LHCN-M2 (cell line): Measurements from ENCODE around the gene PTP4A2. TPM values are rescaled to one million over a fixed set of nuclear protein-coding genes. Genes with fewer than 3 reads are reported as not detected.

ENCODE experiments used
- DNase-seq: peaks from one replicate; pipeline ENCODE4 v3.0.0-alpha.2; 2012; ENCODE audit warnings: low read depth
- total RNA-seq: library from RNA; depleted of rRNA; stranded (reverse); fragments of >200 nt; gene quantifications from 2 replicates; pipeline ENCODE4 v1.2.3, GENCODE V29; 2014

The PTP4A2 gene
- total RNA-seq, 1 experiment from 2014 or later = 266 TPM

DNA sequence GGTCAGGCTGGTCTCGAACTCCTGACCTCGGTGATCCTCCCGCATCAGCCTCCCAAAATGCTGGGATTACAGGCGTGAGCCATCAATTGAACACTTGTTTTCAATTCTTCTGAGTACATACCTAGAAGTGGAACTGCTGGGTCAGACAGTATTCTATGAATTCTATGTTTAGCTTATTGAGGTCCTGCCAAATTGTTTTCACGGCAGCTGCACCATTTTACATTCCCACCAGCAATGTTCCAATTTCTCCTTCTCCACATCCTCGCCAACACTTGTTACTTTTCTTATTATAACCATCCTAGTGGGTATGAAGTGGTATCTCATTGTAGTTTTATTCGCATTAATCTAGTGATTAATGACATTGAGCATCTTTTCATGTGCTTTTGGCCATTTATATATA lies 49.9 kb downstream of the PTP4A2 start:
- no peak for DNase-seq

GRCh38 chr1:31886866-31887265 lies 51.3 kb downstream of the PTP4A2 start:
- DNase-seq = no peak

DNA sequence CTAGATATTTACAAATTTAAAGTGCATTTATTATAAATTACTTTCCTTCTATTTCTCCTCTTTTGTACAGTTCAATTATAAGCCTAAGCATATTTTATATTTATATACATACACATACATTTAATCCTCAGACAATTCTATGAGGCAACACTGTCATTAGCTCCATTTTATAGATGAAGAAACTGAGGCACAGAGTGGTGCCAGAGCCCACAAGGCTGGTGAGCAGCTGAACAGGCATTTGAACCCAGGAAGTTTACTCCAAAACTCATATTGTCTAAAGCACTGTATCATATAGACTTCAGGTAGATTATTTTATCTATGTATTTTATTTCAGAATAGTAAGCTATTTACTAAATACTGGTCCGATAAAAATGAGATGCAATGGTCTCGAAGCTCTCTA lies 52.3 kb downstream of the PTP4A2 start:
- DNase-seq = no peak

DNA sequence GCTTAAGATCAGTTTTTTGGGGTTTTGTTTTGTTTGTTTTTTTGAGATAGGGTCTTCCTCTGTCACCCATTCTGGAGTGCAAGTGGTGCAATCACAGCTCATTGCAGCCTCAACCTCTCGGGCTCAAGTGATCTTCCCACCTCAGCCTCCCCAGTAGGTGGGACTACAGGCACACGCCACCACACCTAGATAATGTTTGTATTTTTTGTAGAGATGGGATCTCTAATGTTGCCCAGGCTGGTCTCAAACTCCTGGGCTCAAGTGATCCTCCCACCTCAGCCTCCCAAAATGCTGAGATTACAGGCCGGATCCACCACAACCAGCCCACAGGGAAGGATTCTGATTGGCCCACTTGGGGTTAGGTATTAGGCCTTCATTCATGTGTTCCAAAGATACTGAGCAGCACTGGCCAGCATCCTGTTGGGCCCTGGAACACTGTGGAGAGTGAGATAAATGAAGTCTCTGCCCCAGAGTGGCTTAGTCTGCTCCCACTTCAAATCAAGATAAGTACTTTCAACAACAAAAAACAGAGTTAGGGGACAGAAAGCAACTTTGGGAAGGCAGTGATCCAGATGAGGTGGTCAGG lies 54.7 kb downstream of the PTP4A2 start:
- DNase-seq = no peak

DNA sequence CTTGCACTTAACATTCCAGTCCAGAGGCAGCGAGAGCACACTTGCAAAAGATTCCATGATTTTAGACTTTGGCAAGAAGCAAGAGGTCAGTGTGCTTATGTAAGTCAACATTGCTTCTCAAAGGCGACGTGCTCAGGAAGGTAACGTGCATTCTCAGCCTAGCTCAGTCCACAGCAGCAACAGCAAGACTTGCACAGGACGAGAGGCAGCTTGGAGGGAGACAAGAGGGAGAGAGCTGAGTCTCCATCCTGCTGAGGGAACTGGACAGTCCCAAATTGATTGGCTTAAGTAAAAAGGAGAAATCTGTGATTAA lies 56.5 kb downstream of the PTP4A2 start:
- no peak for DNase-seq

- no peak for DNase-seq
Observed at GRCh38 chr1:31880957-31881687, 57.0 kb downstream of the PTP4A2 start.

DNA sequence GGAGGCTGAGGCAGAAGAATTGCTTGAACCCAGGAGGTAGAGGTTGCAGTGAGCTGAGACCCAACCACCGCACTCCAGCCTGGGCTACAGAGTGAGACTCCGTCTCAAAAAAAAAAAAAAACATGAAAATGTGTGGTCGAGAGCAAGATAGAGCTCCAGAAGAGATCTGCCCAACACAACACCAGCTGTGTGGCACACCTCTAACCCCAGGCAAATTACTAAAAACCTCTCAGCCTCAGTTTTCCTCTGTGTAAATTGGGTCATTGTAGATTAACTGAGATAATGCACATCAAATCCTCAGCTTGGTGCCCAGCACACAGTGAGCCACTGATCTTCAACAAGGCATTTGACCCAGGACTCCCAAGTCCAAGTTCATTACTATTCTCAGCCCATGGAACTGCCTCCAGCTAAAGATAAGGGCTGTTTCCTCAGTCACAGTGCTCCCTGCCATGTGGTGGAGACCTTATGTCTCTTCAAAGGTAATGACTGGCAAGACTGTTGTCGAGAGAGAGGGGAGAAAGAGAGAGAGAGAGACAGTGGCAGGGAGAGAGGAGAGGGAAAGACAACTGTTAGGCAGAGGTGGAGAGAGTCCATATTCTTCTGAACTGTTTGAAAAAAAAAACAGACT lies 58.1 kb downstream of the PTP4A2 start:
- DNase-seq = no peak

GRCh38 chr1:31878058-31878457 lies 60.1 kb downstream of the PTP4A2 start:
- DNase-seq = no peak

DNA sequence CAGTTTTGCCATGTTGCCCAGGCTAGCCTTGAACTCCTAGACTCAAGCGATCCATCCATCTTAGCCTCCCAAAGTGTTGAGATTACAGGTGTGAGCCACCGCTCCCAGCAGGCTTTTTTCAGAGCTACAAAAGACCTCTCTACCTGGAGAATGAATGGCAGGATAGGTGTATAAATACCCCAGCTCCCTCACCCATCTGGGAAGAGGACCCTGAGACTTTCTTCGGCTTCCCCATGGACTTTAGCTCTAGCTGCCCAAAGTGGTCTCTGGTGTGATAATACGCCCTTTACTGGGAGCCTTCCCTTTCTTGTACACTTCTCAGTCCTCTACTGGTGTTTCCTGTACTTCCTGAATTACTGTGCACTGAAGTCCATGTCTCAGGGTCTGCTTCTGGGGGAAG lies 60.6 kb downstream of the PTP4A2 start:
- no peak for DNase-seq

- no peak for DNase-seq
Observed at GRCh38 chr1:31875636-31876236, 62.4 kb downstream of the PTP4A2 start.

DNA sequence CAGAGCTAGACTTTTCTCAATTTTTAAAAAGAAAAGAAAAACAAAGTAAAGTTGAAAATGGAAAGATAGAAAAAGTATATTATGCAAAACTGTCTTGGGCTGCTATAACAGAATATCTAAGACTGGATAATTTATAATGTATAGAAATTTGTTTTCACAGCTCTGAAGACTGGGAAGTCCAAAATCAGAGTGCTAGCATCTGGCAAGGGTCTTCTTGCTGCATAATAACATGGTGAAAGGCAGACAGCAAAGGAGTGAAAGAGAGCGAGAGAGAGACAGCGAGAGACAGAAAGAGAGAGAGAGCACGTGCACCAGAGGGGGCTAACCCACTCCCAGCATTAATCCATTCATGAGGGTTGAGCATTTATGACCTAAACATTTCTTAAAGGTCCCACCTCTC lies 63.2 kb downstream of the PTP4A2 start:
- DNase-seq = no peak

DNA sequence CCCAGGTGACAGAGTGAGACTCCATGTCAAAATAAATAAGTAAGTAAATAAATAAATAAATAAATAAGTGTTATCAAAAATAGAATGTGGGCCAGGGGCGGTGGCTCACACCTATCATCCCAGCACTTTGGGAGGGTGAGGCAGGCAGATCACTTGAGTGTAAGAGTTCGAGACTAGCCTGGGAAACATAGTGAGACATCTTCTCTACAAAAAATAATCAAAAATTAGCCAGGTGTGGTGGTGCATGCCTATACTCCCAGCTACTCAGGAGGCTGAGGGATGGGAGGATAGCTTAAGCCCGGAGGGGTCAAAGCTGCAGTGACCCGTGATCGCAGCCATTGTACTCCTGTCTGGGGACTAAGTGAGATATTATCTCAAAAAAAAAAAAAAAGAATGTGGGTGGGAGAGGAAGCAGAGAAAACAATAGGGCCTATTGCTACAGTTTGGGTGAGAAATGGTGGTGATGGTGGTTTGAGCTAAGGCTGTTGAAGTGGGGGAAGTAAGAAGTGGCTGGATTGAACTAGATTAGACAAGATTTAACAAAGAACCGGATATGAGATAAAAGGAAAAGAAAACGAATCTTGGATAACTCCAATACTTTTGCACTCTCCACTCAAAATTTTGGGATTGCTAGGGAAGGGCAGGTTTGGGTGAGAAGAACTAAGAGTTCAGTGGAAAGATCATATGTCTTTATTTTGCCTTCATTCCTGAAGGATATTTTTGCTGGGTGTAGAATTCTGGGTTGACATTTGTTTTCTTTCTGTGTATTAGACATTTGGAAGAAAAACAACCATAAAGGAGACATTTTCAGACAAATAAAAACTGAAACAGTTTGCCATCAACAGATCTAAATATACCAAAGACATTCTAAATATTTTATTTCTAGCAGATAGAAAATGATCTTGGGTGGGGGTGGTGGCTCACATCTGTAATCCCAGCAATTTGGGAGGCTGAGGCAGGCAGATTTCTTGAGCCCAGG lies 65.2 kb downstream of the PTP4A2 start:
- no peak for DNase-seq

GRCh38 chr1:31871703-31872102 lies 66.5 kb downstream of the PTP4A2 start:
- no peak for DNase-seq

GRCh38 chr1:31870086-31870736 lies 68.0 kb downstream of the PTP4A2 start:
- no peak for DNase-seq

DNA sequence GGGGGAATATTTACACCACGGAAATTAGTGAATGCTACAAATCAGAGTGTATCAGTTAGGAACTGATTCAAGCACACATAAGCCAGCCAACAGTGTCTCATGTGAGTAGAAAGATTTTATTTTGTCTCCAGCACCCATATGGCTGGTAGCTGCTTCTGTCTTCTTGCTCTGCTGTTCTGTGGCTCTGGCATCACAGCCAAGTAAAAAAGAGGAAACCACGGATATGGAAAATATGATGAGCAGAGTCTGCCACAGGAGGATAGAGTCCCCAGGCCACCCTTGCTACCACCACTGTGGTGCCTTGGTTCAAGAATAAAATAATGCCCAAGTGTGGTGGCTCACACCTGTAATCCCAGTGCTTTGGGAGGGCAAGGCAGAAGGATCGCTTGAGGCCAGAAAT lies 68.7 kb downstream of the PTP4A2 start:
- DNase-seq = no peak

GRCh38 chr1:31868862-31869261 lies 69.3 kb downstream of the PTP4A2 start:
- DNase-seq = no peak

- DNase-seq = no peak
Observed at GRCh38 chr1:31867546-31867945, 70.6 kb downstream of the PTP4A2 start.

GRCh38 chr1:31866450-31867032 lies 71.6 kb downstream of the PTP4A2 start:
- DNase-seq = no peak

- DNase-seq = no peak
Observed at GRCh38 chr1:31865728-31866449, 72.3 kb downstream of the PTP4A2 start.

DNA sequence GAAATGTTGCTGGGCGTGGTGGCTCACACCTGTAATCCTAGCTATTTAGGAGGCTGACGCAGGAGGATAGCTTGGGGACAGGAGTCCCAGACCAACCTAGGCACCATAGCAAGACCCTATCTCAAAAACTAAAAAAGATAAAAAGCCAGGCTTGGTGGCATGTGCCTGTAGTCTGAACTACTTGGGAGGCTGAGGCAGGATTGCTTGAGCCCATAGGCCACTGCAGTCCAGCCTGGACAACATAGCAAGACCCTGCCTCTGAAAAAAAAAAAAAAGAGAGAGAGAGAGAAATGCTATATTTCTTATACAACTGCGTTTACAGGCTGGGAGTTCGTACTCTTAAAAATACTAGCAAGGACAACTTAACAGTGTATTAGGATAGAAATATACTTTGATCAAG lies 76.1 kb downstream of the PTP4A2 start:
- DNase-seq = no peak
